Ovary (tissue), 3 donors: Measurements from ENCODE around the gene PODXL2.

ENCODE experiments used
- EP300 ChIP-seq: sonication (generic); formaldehyde crosslinking; IDR thresholded peaks from one replicate; pipeline ENCODE4 v1.6.1; 2017; ENCODE audit warnings: antibody characterized with exemption
- TF ChIP-seq, protein P1 (sequence below), 3 donors: fragments of 450-650 bp in 2 of 3; fragments of 200-600 bp in 1 of 3; IDR thresholded peaks; one replicate each; pipeline versions ENCODE4 v1.5.1 to v1.8.0; 2016 to 2022; ENCODE audit warnings: antibody characterized with exemption in 3 of 3, mild to moderate bottlenecking in 1 of 3
- donor health status: DM: no; HTN: no; CAD: no.

DNA sequence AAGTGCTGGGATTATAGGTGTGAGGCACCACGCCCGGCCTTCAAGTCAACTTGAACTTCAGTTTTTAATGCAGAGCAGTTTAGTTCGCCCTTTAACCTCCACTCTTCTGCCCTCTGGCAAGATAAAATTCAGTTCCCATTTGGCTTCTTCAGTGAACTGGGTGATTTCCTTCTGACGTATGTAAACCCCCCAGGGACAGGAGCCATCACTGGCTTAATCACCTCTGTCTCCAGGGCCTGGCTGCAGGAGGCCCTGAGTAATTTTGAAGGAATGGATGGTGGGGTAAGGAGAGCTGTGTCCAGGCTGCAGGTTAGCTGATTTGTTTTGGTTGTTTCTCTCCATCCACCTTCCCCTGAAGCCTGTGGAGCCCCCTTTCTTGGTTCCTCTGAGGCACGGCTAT is 18.9 kb upstream of the PODXL2 start:
- TF ChIP-seq, protein P1, sequence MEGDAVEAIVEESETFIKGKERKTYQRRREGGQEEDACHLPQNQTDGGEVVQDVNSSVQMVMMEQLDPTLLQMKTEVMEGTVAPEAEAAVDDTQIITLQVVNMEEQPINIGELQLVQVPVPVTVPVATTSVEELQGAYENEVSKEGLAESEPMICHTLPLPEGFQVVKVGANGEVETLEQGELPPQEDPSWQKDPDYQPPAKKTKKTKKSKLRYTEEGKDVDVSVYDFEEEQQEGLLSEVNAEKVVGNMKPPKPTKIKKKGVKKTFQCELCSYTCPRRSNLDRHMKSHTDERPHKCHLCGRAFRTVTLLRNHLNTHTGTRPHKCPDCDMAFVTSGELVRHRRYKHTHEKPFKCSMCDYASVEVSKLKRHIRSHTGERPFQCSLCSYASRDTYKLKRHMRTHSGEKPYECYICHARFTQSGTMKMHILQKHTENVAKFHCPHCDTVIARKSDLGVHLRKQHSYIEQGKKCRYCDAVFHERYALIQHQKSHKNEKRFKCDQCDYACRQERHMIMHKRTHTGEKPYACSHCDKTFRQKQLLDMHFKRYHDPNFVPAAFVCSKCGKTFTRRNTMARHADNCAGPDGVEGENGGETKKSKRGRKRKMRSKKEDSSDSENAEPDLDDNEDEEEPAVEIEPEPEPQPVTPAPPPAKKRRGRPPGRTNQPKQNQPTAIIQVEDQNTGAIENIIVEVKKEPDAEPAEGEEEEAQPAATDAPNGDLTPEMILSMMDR (IDR thresholded peaks at IDR 0.05), result no peak
- TF ChIP-seq EP300, result no peak
